D341Med (cell line): ENCODE data around the gene CST7.
"Not testable (repeated sequence)": the region's sequence is repeated elsewhere in the genome, so short reads cannot be mapped to it uniquely, and the experiment has no call there.

Experiments
- DNase-seq: peaks from one replicate; pipeline ENCODE4 v3.0.0; 2012; ENCODE audit warnings: low spot score

The CST7 gene

DNA sequence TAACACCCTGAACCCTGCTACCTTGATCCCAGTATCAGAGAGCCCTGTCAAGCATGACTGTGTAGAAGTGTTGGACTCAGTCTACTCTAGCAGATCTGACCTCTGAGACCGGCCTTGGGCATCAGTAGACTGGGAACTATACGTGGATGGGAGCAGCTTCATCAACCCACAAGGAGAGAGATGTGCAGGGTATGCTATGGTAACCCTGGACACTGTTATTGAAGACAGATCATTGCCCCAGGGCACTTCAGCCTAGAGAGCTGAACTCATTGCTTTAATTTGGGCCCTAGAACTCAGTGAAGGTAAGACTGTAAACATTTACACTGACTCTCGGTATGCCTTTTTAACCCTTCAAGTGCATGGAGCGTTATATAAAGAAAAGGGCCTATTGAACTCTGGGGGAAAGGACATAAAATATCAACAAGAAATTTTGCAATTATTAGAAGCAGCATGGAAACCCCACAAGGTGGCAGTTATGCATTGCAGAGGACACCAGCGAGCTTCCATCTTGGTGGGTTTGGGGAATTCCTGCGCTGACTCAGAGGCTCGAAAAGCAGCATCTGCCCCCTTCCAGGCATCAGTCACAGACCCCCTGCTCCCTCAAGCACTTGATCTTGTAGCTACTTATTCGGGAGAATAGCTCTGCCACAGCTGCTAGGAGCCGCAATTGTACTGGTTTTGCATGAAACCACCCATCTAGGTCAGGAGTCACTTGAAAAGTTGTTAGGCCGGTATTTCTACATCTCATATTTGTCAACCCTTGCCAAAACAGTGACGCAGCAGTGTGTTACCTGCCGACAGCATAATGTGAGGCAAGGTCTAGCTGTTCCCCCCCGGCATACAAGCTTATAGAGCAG, 19.0 kb upstream of the CST7 start:
- DNase-seq: not testable (repeated sequence)

DNA sequence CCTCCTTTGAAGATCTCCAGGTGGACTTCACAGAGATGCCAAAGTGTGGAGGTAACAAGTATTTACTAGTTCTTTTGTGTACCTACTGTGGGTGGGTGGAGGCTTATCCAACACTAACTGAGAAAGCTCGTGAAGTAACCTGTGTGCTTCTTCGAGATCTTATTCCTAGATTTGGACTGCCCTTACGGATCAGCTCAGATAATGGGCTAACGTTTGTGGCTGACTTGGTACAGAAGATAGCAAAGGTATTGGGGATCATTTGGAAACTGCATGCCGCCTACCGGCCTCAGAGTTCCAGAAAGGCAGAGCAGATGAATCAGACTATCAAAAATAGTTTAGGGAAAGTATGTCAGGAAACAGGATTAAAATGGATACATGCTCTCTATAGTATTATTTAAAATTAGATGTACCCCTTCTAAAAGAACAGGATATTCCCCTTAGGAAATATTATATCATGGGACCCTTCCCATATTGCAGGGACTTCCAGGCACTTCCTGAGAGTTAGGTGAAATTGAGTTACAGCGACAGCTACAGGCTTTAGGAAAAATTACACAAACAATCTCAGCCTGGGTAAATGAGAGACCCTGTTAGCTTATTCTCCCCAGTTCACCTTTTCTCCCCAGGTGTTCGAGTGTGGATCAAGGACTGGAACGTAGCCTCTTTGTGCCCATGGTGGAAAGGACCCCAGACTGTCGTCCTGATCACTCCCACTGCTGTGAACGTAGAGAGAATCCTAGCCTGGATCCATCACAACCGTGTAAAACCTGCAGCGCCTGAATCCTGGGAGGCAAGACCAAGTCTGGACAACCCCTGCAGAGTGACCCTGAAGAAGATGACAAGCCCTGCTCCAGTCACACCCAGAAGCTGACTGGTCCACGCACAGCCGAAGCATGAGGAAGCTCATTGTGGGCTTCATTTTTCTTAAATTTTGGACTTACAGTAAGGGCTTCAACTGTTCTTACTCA, 18.1 kb upstream of the CST7 start:
- peak; percentile 32 for DNase-seq

DNA sequence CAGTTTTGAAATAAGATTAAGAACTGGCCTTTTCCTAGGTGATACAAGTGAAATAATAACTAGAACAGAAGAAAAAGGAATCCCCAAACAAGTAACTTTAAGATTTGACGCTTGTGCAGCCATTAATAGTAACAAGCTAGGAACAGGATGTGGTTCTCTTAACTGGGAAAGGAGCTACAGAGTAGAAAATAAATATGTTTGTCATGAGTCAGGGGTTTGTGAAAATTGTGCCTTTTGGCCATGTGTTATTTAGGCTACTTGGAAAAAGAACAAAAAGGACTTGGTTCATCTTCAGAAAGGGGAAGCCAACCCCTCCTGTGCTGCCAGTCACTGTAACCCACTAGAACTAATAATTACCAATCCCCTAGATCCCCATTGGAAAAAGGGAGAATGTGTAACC, 17.2 kb upstream of the CST7 start:
- not testable (repeated sequence) for DNase-seq

DNA sequence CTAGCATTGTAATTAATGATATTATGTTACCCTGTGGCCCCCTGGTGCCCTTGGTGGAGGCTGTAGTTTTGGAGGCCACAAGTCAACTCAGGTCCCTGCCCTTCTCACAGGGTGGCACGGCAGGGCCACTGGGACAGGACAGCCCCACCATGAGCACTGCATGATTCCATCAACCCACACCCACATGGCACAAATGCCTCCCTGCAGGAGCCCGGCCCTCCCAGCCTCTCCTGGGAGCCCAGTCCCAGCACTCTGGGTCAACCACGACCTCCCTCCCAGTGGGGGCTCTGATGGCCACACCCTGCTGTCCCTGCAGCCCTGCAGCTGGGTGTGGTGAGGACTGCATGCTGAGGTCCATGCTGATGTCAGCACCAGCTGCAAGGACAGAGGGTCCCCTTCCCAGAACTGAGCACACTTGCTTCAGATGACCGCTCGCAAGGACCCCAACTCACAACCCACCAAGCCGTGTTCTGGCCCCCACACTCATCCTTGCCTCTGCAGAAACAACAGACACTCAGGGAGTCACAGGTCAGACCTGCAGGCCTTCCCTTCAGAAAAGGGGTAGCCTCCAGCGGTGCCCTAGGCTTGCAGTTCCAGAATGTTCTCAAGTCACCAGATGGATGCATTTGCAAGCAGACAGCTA, 15.7 kb upstream of the CST7 start:
- DNase-seq: no peak

DNA sequence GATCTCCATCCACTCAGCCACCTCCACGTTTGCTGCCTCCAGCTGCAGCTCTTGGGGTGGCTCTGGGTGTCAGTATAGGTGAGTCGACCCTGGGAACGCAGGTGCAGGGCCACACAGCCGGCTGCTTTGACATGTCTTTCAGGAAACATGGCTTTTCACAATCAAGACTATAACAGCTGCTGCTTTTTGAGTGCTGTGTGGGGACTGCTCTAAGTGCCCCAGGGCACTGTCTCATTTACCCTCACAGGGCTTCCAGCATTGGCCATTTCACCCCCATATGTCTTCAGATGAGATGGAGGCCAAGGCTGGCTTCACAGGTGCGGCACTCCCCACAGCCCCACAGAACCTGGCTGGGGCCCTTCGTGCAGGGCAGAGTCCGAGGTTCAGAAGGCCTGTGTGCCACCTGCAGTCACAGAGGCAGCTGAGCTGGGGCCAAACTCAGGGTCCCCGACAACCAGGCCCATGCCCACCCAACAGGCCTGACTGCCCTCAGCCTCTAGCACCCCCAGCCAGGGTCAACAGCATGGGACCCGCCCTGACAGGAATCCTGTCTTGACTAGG, 14.9 kb upstream of the CST7 start:
- no peak for DNase-seq

DNA sequence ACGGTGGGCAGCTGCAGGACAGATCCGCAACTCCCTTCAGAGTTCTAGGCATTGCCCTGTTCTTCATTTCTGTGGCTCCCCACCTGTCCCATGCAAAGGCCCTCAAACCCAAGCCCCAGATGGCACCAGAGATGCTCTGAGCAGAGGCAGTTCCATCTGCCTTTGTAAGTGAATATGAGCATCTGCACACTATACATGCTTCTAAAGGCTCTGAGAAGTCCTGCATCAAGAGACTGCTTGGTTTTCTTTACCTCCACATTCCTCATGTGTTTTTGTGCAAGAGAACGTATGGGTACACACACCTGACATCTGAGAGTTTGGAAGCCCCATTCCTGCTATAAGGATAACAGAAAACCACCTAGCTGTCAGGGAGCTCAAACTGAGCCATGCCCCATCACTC, 14.4 kb upstream of the CST7 start:
- no peak for DNase-seq

DNA sequence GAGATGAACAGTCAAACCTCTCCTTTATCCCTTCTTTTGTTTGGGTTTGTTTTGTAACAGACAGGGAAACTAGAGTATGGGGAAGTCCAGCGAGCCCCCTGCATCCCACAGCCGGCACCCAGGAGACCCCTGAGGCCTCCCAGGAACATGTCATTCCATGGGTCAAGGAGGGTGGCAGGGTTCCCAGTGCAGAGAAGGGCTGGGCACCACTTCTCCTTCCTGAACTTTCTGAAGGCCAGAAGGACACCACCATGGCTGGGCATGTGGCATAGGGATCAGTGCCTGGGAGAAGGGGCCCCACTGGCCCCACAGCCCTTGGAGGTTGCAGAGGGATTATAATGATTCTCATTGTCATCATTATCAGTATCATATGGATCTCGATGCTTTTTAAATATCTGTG, 13.9 kb upstream of the CST7 start:
- DNase-seq: no peak

DNA sequence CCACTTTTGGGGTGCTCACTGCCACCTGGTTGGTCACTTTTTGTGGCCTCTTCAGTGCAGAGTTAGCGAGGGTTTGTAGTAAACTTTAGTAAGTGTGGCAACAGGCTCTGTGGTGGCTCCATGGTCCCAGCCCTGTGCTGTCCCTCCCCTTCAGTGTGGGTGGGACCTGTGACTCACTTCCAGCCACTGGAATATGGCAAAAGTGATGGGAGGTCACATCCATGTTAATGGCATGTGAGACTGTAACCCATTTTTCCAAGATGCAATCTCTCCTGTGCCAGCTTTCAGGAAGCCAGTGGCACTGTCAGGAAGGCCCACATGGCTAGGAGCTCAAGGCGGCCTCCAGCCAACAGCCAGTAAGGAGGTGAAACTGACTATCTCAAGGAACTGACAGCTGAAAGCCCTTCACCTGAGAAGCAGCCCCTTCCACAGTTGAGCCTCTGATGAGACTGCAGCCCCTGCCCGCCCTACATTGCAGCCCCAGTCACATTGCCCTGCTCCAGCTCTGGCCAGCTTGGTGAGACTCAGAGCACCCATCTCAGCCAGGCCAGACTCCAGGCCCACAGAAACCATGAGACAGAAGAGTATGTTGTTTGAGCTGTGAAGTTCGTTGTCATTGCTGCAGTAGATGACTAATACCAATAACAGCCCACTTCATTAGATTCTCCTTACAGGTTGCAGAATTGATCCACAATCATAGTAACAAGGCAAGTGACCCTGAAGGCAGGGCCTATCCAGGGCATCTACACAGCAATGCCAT, 13.1 kb upstream of the CST7 start:
- DNase-seq: no peak

DNA sequence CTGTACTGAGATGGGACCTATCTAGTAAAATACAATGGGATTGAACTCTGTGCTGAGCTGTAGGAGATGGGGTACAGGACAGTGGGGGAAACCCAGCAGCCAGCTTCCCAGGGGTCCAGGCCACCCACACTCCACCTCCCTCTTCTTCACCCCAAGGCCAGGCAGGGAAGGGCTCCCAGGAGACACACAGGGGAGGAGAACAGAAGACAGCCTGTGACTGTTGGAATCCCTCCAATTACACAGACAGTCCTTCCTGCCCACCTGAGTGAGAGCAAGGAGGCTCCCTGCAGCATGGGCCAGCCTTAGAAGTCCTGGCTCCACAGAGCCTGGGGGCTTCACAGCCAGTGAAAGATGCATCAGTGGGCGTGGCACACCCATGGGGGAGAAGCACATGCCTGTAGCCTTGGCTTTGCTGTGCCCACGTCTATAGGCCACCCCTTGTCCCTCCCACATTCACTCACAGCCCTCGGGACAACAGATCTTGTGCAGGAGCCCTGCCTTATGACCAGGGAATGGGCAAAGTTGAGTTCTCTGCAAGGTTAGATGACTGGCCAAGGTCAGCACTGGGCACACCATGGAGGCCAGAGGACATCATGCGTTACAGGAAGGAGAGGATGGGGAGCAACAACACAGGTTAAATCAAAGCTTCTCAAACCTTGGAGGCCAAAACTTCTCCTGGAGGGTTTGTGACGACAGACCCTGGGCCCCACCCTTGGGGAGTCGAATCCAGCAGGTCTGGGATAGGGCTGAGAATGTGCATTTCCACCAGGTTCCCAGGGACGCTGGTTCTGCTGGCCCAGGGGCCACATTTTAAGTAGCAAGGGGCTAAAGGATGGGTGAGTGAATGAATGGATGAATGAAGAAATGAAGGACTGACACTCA, 12.3 kb upstream of the CST7 start:
- no peak for DNase-seq

DNA sequence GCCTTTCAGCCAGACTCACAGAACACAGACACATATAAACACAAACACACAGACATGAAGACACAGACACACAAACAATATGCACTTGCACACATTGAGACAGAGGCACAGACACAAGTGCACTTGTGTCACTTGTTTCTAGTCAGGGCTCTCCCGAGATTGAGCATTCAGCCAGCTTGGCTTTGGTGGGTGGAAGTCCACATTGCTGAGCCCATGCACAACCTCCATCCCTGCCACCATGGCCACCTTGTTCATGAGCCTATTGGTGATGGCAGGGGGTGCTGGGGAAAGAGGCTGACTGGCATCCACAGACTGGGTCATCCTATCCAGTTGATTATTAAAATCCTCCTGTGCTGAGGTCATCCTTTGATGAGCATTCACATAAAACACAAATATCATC, 11.5 kb upstream of the CST7 start:
- DNase-seq: no peak

DNA sequence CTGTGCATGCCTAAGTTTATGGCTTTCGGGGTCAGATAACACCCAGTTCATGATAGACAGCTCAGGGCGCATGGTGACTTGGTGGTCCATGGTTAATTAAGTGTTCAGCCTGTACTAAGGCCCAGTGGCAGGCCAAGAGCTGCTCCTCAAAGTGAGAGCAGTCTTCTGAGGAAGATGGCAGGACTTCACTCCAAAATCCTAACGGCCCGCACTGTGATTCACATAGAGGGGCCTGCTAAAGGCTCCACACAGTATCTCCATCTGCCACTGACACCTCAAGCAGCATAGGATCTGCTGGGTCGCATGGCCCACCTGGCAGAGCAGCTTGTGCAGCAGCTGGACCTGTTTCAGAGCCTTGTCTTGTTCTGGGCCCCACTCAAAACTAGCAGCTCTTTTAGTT, 10.6 kb upstream of the CST7 start:
- no peak for DNase-seq

DNA sequence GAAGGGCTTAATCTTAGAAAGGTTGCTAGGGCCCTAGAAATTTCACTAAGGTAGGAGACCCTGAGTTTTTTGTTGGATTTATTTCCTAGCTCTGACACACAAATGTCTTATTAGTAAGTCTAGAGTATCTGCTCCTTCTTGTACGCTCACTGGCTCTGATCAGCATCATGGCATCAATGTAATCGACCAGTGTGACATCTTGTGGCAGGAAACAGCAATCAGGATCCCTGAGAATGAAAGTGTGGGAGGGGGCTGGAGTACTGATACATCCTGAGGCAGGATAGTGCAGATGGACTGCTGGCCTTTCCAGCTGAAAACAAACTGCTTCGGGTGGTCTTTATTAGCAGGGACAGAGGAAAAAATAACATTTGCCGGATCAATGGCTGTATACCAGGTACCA, 10.0 kb upstream of the CST7 start:
- DNase-seq: no peak

DNA sequence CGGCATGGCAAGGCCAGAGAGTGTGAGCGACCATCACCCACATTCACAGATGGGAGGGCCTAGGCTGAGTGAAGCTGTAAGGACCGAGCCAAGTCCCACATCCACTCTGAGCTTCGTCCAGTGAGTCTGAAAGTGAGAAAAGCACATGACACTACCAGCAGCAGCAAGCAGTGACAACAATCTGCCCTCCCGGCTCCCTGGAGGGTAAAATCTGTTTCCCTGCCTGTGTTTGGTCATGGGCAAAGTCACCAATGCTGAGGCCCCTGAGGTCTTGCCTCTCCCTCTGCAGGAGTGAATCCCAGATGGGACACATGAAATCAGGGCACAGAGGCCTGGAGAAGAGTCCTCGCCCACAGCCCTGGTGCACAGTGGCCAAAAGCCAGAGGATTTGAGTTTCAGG, 6.4 kb upstream of the CST7 start:
- no peak for DNase-seq

DNA sequence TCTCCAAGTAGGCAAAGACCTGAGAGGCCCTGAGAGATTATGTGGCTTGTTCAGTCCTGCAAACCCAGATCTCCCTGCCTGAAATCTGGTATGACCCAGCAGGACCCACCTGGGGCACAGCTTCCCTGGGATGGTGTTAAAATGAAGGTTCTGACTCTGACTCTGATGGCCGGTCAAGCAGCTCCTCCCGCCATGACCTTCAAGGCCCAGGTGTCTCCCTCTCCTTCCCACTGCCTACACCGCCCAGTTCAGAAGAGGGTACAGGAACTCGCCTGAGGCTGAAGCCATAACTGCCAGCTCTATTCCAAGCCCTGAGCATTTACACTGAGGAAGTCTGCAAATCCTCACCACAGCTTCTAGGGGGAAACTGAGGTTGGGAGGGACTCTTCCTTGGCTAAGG, 5.9 kb upstream of the CST7 start:
- no peak for DNase-seq

DNA sequence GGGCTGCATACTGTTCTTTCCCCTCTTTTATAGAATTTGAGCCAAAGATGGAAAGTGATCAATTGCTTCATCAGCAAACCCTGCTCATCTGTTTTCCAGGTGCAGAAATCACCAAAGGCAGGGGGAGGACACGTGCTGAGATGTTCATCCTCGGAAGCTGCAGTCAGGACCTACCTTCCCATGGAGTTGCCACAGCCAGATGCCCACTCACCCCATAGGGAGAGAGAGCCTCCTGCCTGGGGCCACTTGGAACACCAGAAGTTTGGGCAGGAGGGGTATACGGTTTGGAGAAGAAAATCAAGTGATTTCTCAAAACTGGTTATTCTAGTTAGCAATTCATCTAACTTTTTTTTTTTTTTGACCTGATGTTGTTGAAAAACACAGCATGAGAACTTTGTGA, 5.3 kb upstream of the CST7 start:
- no peak for DNase-seq

DNA sequence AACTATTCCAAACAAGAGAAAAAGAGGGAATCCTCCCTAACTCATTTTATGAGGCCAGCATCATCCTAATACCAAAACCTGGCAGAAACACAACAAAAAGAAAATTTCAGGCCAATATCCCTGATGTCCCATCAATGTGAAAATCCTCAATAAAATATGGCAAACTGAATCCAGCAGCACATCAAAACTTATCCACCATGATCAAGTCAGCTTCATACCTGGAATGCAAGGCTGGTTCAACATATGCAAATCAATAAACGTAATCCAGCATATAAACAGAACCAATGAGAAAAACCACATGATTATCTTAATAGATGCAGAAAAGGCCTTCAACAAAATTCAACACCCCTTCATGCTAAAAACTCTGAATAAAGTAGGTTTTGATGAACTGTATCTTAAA, 2.7 kb upstream of the CST7 start:
- not testable (repeated sequence) for DNase-seq

DNA sequence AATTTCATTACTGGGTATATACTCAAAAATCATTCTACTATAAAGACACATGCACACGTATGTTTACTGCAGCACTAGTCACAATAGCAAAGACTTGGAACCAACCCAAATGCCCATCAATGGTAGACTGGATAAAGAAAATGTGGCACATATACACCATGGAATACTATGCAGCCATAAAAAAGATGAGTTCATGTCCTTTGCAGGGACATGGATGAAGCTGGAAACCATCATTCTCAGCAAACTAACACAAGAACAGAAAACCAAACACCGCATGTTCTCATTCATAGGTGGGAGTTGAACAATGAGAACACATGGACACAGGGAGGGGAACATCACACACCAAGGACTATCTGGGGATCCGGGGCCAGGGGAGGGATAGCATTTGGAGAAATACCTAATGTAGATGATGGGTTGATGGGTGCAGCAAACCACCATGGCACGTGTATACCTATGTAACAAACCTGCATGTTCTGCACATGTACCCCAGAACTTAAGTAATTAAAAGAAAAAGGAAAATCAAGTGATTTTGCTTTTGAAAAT, 602 bp upstream of the CST7 start:
- DNase-seq: not testable (repeated sequence)

DNA sequence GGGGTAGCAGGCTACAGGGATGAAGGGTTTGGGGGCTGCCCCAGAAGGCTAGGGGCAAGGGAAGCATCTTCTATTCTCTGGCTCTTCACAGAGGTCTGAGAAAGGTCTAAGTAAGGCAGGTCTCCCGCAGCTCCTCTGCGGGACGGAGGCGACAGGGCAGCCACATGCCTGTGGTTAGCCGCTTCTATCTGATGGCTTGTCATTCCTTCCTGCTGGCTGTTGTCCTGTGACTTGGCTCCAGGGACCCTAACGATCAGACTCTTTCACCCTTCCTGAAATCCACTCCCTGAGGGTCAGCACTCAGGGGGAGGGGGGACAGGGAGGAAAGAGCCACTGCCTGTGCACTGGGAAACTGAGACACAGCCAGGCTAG, 673 bp downstream of the CST7 start:
- no peak for DNase-seq

DNA sequence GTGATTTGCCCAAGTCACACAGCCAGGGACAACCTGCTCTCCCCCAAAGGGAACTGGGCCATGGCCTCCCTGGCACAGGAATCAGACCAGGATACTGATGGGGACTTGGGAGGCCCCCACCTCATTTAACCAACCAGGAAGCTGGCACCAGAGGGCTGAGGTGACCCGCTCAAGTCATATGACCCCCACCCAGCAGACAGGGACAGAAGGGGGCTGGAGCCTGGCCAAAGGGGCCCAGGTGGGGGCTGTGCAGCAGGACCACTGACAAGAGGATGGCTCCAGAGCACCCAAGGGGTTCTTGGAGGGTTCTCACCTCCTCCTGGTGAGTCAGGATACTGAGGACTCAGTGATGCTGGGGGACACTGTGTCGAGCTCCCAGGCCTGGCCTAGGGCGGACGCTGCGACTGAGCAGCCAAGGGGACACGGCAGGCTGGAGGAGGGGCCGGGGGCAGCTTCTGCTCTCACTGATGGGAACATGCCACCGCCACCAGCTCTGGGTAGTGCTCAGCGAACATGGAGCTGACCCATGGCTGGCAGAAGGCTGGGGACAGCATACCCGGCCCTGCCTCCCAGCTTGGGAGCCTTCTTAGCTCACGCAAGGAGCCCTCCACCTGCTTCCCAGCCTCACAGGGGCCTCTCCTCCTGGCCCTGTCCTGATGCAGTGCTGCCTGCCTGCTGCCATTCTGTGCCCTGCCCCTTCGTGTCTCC, 1.2 kb downstream of the CST7 start:
- DNase-seq: no peak
